ENCODE data around the gene SH3BGR.

SH3BGR gene

GRCh38 chr21:39467746-39468145, 16.0 kb downstream of the SH3BGR start:
- no peak for TF ChIP-seq POLR2A (IDR thresholded peaks at IDR 0.05; ENCODE audit: extremely low read depth, insufficient read length)
- TF ChIP-seq MAX (IDR thresholded peaks at IDR 0.05; ENCODE audit: low read depth, low read length), result no peak
- TF ChIP-seq MYC (IDR thresholded peaks at IDR 0.05; ENCODE audit: low read depth, low read length), result no peak
- TF ChIP-seq CTCF (IDR thresholded peaks at IDR 0.05; ENCODE audit: low read depth, low read length), result no peak
- DNase-seq (ENCODE audit: low read depth), result no peak
- H3K4me3 ChIP-seq (ENCODE audit: low read depth, low read length), result no peak overlapping the region

GRCh38 chr21:39468559-39468958, 16.8 kb downstream of the SH3BGR start:
- H3K4me3 ChIP-seq (ENCODE audit: low read depth, low read length), result no peak overlapping the region
- no peak for DNase-seq (ENCODE audit: low read depth)
- TF ChIP-seq MAX (IDR thresholded peaks at IDR 0.05; ENCODE audit: low read depth, low read length) (no peak), CTCF (IDR thresholded peaks at IDR 0.05; ENCODE audit: low read depth, low read length) (no peak), POLR2A (IDR thresholded peaks at IDR 0.05; ENCODE audit: extremely low read depth, insufficient read length) (no peak)

- no peak for TF ChIP-seq CTCF (IDR thresholded peaks at IDR 0.05; ENCODE audit: low read depth, low read length)
- TF ChIP-seq MAX (IDR thresholded peaks at IDR 0.05; ENCODE audit: low read depth, low read length), result no peak
- TF ChIP-seq POLR2A (IDR thresholded peaks at IDR 0.05; ENCODE audit: extremely low read depth, insufficient read length), result no peak
- TF ChIP-seq MYC (IDR thresholded peaks at IDR 0.05; ENCODE audit: low read depth, low read length), result no peak
- DNase-seq (ENCODE audit: low read depth), result no peak
- H3K4me3 ChIP-seq (ENCODE audit: low read depth, low read length), result no peak overlapping the region
Observed at GRCh38 chr21:39471598-39471997, 19.8 kb downstream of the SH3BGR start.

- no peak overlapping the region for H3K4me3 ChIP-seq (ENCODE audit: low read depth, low read length)
- no peak for DNase-seq (ENCODE audit: low read depth)
- TF ChIP-seq CTCF (IDR thresholded peaks at IDR 0.05; ENCODE audit: low read depth, low read length), result no peak
- no peak for TF ChIP-seq MYC (IDR thresholded peaks at IDR 0.05; ENCODE audit: low read depth, low read length)
- TF ChIP-seq POLR2A (IDR thresholded peaks at IDR 0.05; ENCODE audit: extremely low read depth, insufficient read length), result no peak
- no peak for TF ChIP-seq MAX (IDR thresholded peaks at IDR 0.05; ENCODE audit: low read depth, low read length)
Observed at GRCh38 chr21:39472786-39473185, 21.0 kb downstream of the SH3BGR start.

- DNase-seq (ENCODE audit: low read depth), result no peak
- no peak for TF ChIP-seq MYC (IDR thresholded peaks at IDR 0.05; ENCODE audit: low read depth, low read length)
- no peak for TF ChIP-seq MAX (IDR thresholded peaks at IDR 0.05; ENCODE audit: low read depth, low read length)
- no peak for TF ChIP-seq POLR2A (IDR thresholded peaks at IDR 0.05; ENCODE audit: extremely low read depth, insufficient read length)
- no peak for TF ChIP-seq CTCF (IDR thresholded peaks at IDR 0.05; ENCODE audit: low read depth, low read length)
- H3K4me3 ChIP-seq (ENCODE audit: low read depth, low read length), result no peak overlapping the region
Observed at GRCh38 chr21:39474611-39475010, 22.8 kb downstream of the SH3BGR start.
